ENCODE results near the gene TMEM255B.

TMEM255B gene

GRCh38 chr13:113852536-113853517 is 93.8 kb downstream of the TMEM255B start:
- no peak for DNase-seq

DNA sequence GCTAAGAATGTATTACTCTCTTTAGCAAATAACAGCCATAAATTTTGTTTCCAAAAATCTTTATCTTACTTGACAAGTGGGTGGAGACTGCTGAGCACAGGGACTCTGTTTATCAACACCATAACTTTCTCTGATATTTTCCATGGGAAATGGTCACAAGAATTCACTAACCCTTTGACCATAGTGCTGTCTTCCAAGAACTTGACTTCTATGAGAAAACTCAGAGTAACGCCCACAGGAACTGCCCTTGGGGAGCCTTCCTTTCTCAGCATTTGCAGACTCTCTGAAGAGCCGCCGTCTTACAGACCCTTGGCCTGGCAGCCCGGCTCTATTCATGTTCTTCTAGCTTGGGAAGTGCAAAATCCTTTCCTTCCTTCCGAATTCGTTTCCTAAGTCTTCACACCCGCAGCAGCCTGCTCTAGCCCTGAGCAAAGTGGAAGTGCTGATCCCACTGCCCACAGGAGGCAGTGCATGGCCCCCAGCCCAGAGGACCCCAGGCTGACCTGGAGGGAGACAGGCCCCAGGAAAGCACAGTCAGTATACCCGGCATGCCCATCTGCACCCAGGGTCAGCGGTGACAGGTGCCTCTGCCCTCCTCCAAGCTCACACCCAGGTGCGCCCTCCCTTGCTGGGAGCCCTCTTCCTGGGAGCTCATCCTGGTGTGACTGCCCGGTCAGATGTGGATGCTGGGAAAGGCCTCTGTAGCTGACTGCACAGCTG is 94.7 kb downstream of the TMEM255B start:
- no peak for DNase-seq

GRCh38 chr13:113854238-113855011 is 95.4 kb downstream of the TMEM255B start:
- DNase-seq = no peak

GRCh38 chr13:113855012-113855921 is 96.2 kb downstream of the TMEM255B start:
- DNase-seq = no peak

DNA sequence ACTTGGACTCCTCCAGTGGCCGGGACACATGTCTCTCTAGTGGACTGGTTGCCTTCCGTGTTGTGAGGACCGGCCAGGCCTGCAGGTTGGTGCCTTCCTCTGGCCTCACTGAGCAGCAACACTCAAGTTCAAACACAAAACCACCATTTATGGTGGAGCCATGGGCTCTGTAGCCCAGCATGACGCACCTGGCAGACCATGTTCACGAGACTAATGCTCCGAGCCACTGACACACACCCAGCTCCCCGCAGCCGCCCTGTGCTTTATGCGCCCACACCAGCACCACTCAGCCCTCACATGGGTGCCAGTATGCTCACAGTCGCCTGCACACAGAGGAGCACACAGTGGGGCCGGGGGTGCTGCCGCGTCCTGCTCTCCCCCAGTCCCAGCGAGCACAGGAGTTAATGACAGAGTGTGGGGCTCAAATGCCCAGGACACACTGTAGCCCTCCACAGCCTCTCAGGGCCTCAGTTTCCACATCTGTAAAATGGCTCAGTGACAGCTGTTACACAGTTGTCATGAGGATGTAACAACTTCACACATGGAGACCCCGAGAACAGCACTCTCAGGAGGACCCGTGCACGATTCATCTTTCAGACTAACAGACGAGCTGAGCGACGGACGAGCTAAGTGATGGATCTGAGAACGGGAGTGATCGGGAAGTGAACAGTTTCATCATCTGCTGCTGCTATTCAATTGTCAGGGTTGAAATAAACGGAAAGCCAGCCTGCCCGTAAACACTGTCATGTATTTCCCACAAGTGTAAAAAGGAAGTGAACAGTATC is 97.1 kb downstream of the TMEM255B start:
- DNase-seq = no peak

DNA sequence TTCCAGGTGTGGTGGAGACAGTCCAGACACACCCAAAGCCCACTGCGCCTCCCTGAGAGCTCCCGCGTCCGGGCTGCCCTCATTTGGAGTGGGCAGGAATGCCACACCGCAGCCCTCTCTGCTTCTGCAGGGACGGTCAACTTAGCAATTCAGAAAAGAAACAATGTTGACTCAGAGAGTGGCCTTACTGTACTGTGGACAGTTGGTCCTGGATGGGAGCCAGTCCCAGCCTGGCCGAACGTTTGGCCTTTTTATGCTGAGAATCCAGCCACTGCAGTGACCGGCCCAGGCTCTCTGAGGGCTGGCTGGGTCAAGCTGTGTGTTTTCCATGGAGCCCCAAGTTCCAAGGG is 97.7 kb downstream of the TMEM255B start:
- DNase-seq = no peak

GRCh38 chr13:113857531-113858195 is 98.6 kb downstream of the TMEM255B start:
- DNase-seq = no peak

GRCh38 chr13:113859311-113860050 is 100.5 kb downstream of the TMEM255B start:
- DNase-seq = no peak

DNA sequence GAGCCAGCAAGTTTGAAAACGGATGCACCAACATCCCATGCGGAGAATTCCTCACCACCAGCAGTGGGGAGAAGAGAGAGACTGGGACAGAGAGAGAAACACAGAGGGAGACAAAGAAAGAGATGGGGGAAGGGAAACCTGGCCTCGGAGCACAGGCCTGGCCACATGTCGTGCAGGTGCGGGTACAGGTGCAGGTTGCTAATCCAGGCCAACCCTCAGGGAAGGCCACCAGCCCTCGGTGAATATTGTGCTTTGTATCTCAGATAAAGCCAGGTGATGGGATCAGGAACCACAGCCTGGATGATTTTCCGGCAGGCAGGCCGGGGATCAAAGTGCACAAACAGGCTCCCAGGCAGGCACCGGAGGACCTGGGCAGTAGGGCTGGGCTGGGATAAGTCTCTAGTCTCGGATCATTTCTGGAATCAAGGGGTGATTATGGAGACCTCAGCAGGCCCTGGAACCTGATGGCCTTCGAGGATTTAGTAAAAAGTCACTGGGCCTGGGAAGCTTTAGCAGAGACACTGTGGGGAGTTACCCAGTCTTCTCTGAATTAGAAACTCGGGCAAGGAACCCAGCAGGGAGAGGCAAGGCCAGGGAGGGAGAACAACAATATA is 101.1 kb downstream of the TMEM255B start:
- no peak for DNase-seq

GRCh38 chr13:113860665-113861432 is 101.8 kb downstream of the TMEM255B start:
- DNase-seq = no peak

GRCh38 chr13:113861433-113862030 is 102.5 kb downstream of the TMEM255B start:
- no peak for DNase-seq

DNA sequence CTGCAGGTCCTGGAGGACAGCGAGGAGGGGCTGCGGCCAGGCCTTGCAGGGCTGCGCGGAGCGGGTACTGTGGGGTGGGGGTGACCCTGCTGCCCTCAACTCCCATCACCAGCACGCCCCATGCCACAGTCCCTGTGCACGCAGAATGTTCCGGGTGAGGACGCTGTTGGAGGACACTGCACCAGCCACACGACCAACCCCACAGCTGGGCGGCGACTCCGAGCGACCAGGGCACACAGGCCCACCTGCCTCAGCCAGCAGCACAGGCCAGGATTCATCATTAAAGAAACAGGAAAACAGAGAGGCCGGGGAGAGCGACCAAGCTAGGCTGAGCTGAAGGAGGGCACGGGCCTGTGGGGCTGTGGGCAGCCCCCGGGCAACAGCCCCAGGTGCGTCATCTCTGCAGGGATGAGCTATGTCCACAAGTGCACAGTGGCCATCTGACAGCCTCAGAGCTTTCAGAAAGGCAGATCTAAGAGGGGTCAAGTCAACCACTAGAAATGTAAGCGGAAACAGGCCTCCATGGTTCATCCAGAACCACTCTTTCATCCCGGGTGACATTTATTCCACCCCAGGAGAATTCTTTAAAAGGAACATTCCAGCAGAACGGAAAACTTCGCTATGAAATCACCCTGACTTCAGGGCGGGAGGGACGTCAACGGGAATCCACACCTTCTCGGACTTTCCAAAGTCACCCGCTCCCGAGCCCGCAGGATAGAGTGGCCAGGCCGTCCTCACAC is 103.3 kb downstream of the TMEM255B start:
- DNase-seq = no peak

DNA sequence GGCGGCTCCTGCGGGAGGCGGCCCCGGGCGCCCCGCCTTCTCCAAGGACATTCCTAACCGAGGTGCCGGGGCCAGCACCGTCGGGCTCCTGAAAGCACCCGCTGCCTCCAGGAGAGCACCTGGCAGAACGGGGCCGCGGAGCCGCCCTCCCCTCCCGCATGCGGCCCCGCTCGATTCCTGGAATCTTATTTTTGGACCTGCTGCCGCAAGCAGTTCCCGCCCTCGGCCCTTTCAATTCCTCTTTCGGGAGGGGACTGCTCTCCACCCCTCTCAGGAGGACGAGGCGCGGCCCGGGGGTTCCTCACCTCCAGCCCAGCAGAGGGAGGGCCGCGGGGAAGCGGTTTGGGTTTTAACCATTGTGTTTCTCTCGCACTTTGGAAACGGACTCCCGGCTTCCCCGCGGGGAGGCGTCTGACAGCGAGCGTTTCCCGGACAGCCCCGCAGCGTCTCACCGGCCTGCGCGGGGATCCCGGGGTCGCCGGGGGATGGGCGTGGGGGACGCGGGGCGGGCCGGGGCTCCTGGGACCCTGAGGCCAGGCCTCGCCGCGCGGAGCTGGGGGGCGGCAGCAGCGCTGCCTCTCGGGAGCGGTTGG is 104.0 kb downstream of the TMEM255B start:
- no peak for DNase-seq

GRCh38 chr13:113863524-113864272 is 104.7 kb downstream of the TMEM255B start, which contains the start of gene GAS6:
Gene GAS6, minus strand, starts transcription at chr13:113864076. Its CDS starts 156 bp downstream, at chr13:113863920.
- no peak for DNase-seq

DNA sequence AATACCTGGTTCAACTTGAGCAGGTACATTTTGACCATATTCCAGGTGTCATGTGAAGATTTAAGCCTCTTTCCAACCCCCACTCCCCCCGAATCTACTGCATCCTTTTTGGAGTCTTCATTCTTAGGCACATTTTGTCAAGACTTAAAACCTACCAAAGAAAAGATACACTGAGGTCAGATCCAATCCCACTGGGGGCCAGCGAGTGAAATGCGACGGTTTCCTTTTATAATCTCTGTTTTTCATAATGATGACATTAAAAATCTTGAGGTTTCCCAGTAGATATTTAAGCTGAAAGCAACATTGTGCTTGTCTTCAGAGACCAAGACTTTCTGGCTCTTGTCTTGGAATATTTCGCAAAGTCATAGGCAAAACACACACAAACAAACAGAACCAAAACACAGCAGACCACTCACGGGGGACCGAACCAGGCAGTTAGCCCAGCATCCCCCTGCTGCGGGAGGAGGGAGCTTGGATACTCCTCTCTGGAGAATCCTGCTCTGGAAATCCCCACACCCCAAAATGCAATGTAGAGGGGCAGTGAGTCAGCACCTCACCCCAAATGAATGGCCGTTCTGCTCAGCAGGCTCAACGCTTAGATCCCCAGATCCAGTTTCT is 105.4 kb downstream of the TMEM255B start:
- DNase-seq = no peak

GRCh38 chr13:113865427-113865826 is 106.4 kb downstream of the TMEM255B start:
- DNase-seq = no peak

Data from stimulated activated CD4-positive, alpha-beta T cell treated with anti-CD3 and anti-CD28 coated beads, Interleukin-12 subunit alpha, Interleukin-12 subunit beta, amount 100 ng/mL, for 4 hours (primary cell).